ENCODE data around the gene DUSP28. TPM values are rescaled to one million over a fixed set of nuclear protein-coding genes. Genes with fewer than 3 reads are reported as not detected.

Gene DUSP28
- total and polyA plus RNA-seq, 2 experiments from 2014 or later, result 2.7 to 4.3 TPM

DNA sequence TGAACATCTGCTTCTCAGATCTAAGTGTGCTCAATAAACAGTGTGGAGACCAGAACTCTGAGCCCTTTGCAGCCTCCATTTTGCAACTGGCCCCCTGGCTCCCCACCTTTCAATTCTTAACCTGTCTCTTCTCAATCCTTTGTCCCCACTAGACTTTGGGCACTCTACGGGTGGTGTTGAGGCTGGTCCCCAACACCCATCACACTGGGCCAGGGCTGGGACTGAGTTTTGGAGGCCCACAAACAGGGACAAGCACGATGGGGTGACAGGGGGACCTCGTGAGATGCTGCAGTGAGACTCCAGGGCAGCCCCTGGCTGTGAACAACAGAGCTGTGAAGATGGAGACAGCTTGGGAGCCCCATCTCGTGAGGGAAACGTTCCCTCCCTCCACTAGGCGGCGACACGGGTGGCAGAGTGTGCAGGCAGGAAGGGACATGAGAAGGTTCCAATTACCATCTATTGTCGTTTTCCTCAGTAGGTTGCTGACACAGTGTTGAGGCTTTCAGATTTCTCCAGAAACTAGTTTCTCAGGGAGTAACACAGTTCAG lies 3.5 kb upstream of the DUSP28 start:
- Mint-ChIP-seq H3K36me3 (ENCODE audit: low read depth) (peaks cover 20% of the 10 kb centered on the region), H3K27me3 (ENCODE audit: insufficient read depth, low read depth, poor library complexity) (peaks cover 32% of the 10 kb centered on the region), H3K9me3 (peaks cover 4% of the 10 kb centered on the region; the same call in 1 of the 3 replicates), H3K4me3 (peak overlapping the region; percentile 53), H3K27ac (no peak overlapping the region), H3K4me1 (peaks cover 23% of the 10 kb centered on the region)
- H3K79me2 ChIP-seq (replicated peaks; ENCODE audit: insufficient read depth), result peaks cover 9% of the 10 kb centered on the region; the same call in 1 of the 2 replicates
- TF ChIP-seq ZNF114 (CRISPR knock-in tag; IDR thresholded peaks at IDR 0.05) (no peak), JUNB (IDR thresholded peaks at IDR 0.05; ENCODE audit: unreplicated experiment) (no peak), NANOG (IDR thresholded peaks at IDR 0.05; ENCODE audit: borderline replicate concordance) (no peak), EZH2 (IDR thresholded peaks at IDR 0.05; ENCODE audit: low read depth, unreplicated experiment) (no peak), ZNF331 (CRISPR knock-in tag; IDR thresholded peaks at IDR 0.05; ENCODE audit: low read depth) (no peak), CREB1 (CRISPR knock-in tag; IDR thresholded peaks at IDR 0.05; ENCODE audit: low read depth) (0 out of 2 replicates have a peak, but pooled peaks have one; percentile 8), POLR2AphosphoS5 (IDR thresholded peaks at IDR 0.05; ENCODE audit: low read depth) (no peak)
- TF ChIP-seq, protein P1, sequence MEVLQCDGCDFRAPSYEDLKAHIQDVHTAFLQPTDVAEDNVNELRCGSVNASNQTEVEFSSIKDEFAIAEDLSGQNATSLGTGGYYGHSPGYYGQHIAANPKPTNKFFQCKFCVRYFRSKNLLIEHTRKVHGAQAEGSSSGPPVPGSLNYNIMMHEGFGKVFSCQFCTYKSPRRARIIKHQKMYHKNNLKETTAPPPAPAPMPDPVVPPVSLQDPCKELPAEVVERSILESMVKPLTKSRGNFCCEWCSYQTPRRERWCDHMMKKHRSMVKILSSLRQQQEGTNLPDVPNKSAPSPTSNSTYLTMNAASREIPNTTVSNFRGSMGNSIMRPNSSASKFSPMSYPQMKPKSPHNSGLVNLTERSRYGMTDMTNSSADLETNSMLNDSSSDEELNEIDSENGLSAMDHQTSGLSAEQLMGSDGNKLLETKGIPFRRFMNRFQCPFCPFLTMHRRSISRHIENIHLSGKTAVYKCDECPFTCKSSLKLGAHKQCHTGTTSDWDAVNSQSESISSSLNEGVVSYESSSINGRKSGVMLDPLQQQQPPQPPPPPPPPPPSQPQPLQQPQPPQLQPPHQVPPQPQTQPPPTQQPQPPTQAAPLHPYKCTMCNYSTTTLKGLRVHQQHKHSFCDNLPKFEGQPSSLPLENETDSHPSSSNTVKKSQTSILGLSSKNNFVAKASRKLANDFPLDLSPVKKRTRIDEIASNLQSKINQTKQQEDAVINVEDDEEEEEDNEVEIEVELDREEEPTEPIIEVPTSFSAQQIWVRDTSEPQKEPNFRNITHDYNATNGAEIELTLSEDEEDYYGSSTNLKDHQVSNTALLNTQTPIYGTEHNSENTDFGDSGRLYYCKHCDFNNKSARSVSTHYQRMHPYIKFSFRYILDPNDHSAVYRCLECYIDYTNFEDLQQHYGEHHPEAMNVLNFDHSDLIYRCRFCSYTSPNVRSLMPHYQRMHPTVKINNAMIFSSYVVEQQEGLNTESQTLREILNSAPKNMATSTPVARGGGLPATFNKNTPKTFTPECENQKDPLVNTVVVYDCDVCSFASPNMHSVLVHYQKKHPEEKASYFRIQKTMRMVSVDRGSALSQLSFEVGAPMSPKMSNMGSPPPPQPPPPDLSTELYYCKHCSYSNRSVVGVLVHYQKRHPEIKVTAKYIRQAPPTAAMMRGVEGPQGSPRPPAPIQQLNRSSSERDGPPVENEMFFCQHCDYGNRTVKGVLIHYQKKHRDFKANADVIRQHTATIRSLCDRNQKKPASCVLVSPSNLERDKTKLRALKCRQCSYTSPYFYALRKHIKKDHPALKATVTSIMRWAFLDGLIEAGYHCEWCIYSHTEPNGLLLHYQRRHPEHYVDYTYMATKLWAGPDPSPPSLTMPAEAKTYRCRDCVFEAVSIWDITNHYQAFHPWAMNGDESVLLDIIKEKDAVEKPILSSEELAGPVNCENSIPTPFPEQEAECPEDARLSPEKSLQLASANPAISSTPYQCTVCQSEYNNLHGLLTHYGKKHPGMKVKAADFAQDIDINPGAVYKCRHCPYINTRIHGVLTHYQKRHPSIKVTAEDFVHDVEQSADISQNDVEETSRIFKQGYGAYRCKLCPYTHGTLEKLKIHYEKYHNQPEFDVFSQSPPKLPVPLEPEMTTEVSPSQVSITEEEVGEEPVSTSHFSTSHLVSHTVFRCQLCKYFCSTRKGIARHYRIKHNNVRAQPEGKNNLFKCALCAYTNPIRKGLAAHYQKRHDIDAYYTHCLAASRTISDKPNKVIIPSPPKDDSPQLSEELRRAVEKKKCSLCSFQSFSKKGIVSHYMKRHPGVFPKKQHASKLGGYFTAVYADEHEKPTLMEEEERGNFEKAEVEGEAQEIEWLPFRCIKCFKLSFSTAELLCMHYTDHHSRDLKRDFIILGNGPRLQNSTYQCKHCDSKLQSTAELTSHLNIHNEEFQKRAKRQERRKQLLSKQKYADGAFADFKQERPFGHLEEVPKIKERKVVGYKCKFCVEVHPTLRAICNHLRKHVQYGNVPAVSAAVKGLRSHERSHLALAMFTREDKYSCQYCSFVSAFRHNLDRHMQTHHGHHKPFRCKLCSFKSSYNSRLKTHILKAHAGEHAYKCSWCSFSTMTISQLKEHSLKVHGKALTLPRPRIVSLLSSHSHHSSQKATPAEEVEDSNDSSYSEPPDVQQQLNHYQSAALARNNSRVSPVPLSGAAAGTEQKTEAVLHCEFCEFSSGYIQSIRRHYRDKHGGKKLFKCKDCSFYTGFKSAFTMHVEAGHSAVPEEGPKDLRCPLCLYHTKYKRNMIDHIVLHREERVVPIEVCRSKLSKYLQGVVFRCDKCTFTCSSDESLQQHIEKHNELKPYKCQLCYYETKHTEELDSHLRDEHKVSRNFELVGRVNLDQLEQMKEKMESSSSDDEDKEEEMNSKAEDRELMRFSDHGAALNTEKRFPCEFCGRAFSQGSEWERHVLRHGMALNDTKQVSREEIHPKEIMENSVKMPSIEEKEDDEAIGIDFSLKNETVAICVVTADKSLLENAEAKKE (CRISPR knock-in tag; IDR thresholded peaks at IDR 0.05), result no peak
- TF ChIP-seq, protein P2, sequence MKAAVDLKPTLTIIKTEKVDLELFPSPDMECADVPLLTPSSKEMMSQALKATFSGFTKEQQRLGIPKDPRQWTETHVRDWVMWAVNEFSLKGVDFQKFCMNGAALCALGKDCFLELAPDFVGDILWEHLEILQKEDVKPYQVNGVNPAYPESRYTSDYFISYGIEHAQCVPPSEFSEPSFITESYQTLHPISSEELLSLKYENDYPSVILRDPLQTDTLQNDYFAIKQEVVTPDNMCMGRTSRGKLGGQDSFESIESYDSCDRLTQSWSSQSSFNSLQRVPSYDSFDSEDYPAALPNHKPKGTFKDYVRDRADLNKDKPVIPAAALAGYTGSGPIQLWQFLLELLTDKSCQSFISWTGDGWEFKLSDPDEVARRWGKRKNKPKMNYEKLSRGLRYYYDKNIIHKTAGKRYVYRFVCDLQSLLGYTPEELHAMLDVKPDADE (IDR thresholded peaks at IDR 0.05), result no peak
- TF ChIP-seq, protein P3, sequence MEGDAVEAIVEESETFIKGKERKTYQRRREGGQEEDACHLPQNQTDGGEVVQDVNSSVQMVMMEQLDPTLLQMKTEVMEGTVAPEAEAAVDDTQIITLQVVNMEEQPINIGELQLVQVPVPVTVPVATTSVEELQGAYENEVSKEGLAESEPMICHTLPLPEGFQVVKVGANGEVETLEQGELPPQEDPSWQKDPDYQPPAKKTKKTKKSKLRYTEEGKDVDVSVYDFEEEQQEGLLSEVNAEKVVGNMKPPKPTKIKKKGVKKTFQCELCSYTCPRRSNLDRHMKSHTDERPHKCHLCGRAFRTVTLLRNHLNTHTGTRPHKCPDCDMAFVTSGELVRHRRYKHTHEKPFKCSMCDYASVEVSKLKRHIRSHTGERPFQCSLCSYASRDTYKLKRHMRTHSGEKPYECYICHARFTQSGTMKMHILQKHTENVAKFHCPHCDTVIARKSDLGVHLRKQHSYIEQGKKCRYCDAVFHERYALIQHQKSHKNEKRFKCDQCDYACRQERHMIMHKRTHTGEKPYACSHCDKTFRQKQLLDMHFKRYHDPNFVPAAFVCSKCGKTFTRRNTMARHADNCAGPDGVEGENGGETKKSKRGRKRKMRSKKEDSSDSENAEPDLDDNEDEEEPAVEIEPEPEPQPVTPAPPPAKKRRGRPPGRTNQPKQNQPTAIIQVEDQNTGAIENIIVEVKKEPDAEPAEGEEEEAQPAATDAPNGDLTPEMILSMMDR (conservative IDR thresholded peaks at IDR 0.05; ENCODE audit: low read depth in 2 of 2), result peak; percentile 71 to 95
- peaks cover 13% of the 10 kb centered on the region for H3K4me1 ChIP-seq (ENCODE audit: insufficient read depth)
- H3K9me2 ChIP-seq (ENCODE audit: insufficient read depth), result no peaks in the 10 kb centered on the region; the same call in 1 of the 2 replicates
- peak overlapping the region; percentile 78 for H3K4me2 ChIP-seq
- ATAC-seq (peak; percentile 26), DNase-seq (ENCODE audit: low spot score) (peak; percentile 79)
- no peaks in the 10 kb centered on the region for H3K36me3 ChIP-seq (ENCODE audit: insufficient read depth)
- H3K4me3 ChIP-seq, result peak overlapping the region; percentile 56
- H2AFZ ChIP-seq, result peak overlapping the region; percentile 56; the same call in 1 of the 2 replicates
- H3F3A ChIP-seq (replicated peaks; ENCODE audit: low read depth), result 0 out of 2 replicates have a peak, but pooled peaks cover 5% of the 10 kb centered on the region
- no peaks in the 10 kb centered on the region for H4K20me1 ChIP-seq (replicated peaks; ENCODE audit: insufficient read depth)
- H3K27ac ChIP-seq (ENCODE audit: low read depth), result no peak overlapping the region
- H3K27me3 ChIP-seq (ENCODE audit: insufficient read depth), result peaks cover 24% of the 10 kb centered on the region

All from GM23338 (cell line).